HG03139 (cell line): Measurements from ENCODE around the gene TSPAN2.

Source experiments
- ATAC-seq: cut with Tn5 transposase; IDR thresholded peaks from one replicate; pipeline ENCODE4 v1.9.1; 2021; ENCODE audit not compliant: unreplicated experiment

The TSPAN2 gene

DNA sequence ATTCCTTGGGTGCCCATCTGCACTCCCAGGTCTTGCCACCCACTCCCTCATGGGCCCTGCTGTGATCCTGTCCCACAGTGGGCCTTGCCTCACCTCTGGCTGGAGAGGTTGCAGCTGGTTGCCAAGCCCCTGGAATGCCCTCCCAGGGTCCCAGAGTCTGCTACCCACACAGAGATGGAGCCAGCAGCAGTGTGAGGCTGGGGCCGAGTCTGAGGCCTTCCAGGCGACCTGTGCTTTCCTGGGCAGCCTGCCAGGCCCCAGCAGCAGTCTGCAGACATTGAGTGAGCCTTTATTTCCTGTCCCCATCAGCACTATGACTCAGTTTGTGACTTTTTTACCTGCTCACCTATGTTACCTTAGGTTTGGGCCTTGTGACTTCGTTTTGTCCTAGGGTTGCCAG, 25.0 kb upstream of the TSPAN2 start:
- no peak for ATAC-seq

- ATAC-seq: no peak
Observed at GRCh38 chr1:115113766-115114165, 24.5 kb upstream of the TSPAN2 start.

DNA sequence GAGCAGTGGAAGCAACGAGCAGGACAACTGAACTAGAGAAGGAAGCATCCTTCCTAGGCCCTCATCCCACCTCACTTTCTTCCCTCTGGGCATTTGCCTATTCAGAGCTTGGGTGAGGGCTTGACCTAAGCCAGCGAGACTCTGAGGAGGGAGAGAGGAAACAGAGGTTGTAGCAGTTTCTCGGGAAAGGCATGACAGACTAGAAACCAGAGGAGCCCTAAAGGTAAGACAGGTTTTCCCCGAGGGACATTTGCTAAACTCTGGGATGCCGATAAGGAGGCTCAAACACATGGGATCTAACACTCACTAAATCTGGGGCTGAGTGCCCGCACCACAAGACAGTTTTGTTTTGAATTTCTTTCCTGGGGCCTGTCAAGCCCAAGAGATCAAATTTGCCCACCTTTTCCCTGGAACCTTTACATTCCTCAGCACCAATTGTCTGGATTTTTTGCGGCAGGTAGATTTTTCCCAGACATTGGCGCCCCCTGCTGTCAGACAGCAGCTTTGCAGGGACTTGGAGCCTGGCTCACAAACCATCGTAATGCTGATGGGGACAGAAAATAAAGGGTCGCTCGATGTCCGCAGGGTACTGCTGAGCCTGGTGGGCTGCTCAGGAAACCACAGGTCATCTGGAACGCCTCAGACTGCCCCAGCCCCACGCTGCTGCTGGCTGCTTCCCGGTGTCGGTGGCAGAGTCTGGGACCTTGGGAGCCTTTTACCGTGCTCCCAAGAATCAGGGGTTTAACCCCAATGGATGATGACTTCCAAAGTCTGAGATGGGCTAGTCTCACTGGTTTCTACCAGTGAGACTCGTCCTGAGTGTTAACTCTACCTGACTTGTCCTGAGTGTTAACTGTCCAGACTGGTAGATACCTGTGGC, 23.4 kb upstream of the TSPAN2 start:
- ATAC-seq: no peak

- ATAC-seq: no peak
Observed at GRCh38 chr1:115107516-115108260, 18.4 kb upstream of the TSPAN2 start.

DNA sequence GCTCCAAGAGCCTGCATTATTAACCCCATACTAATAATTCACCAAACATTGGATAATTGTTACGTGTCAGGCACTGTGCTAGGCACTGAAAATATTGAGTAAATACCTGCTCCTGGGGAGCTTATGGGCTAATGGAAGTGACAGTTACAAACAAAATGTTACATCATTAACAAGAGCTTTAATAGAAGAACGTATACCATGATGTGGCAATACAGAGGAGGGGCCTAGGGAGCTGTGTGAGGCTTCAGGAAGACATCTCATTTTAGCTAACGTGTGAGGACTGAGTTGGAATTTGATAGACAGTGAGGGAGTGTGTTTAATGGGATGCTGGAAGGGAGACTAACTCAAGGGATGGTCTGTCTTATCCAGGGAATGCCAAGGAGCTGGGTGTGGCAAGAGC, 16.5 kb upstream of the TSPAN2 start:
- ATAC-seq: no peak

DNA sequence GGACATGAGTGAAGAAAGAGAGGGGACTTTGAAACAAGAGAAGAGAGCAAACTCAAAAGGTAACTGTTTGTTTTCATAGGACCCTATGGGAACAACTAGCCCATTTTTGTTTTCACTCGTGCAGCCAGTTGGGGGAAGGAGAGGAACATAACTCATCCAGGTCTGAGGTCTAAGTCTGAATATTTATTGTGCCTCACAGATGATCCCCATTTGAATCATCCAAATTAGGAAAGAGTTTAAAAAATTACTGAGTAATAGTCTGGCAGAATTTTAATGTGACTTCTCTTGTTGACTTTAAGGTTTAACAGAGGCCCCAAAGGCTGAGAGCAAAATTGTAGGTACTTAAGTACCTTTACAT, 10.4 kb upstream of the TSPAN2 start:
- ATAC-seq: peak; percentile 11

DNA sequence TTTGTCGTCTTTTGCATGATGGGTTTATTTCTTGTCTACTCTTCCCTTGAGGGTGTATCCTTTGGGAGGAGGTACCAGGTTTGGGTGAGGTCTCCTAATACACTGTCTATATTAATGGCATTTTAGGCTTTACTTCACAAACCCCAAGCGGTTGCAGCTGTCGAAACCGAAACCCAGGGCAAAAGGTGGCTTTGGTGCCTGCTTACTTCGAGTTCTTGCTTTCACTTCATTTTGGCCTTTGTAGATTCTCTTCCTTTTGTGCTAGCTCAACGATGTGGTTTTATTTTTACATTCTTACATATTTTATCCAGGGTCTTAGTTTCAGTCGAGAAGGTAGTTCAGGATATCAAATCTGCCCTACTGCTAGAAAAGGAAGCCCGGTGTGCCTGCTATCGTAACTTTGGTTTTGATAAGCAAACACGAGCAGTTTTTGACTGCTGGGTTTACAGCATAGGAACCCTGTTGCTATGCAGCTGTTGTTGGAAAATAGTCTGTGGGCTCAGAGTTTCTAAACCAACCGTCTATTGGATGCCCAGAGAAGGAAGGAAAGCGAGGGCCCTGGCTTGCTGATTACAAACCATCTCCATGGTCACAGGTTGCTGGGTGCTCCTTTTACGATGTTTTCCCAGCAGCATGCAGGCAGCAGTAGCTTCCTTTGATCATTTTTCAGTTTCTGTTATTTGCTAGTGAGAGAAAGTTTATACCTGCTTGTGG, 9.8 kb upstream of the TSPAN2 start:
- peak; percentile 94 for ATAC-seq

DNA sequence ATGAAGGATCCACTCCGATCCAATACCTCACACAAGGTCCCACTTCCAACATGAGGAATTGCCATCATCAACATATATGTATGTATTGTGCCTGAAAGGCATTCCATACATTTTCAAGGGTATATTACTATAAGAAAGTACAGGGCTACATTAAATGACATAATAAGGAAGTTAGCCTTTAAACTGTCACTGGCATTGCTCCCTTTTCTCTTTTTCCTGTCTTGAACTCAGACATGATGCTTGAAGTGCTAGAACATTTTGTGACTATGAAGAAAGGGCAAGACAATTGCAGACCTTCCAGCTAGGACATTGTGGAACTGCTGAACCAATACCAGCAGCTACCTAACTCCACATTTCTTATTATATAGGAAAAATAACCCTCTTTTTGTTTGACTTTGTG, 2.9 kb upstream of the TSPAN2 start:
- no peak for ATAC-seq

GRCh38 chr1:115091572-115091971, 2.3 kb upstream of the TSPAN2 start:
- no peak for ATAC-seq

- no peak for ATAC-seq
Observed at GRCh38 chr1:115090956-115091355, 1.7 kb upstream of the TSPAN2 start.

DNA sequence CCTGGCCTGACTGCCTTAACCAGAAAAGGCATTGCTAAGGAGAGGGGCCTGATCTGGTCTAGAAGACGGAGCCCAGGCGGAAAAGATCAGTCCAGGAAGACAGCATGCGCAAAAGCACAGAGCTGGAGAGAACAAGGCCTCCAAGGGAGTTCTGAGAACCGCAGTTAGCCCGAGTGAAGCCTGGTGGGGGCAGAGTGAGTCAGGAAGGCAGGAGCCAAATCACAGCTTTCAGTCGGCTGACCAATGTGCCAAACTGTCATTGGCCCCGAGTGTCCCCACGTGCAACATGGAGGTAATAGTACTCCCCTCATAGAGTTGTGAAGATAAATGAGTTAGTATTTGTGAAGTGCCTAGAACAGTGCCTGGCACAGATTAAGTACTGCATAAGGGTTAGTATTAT, 1.2 kb upstream of the TSPAN2 start:
- no peak for ATAC-seq

GRCh38 chr1:115090186-115090490, 835 bp upstream of the TSPAN2 start:
- no peak for ATAC-seq

DNA sequence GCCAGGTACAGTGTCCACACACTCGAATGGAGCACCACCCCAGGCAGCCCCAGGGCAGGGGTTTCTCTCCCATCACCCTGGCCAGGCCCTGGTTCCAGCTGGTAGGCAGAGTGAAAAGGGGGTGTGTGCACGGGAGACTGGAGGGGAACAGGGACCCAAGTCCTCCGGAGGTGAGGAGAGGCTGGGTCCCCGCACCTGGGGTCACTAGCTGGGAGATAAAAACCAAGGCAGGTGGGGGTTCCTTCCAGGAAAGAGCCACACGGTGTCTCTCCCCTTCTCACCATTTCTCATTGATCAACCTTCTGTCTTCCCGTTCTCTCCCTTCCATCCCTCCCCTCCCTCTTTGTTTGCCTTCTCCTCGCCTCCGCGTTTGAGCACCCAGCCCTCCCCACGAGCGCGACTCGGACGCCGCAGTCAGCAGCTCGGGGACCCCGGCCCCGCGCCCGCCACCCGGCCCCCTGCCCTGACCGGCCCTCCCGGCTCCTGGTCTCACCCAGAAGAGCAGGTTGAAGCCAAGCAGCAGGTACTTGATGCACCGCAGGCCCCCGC, 358 bp downstream of the TSPAN2 start:
- ATAC-seq: no peak

DNA sequence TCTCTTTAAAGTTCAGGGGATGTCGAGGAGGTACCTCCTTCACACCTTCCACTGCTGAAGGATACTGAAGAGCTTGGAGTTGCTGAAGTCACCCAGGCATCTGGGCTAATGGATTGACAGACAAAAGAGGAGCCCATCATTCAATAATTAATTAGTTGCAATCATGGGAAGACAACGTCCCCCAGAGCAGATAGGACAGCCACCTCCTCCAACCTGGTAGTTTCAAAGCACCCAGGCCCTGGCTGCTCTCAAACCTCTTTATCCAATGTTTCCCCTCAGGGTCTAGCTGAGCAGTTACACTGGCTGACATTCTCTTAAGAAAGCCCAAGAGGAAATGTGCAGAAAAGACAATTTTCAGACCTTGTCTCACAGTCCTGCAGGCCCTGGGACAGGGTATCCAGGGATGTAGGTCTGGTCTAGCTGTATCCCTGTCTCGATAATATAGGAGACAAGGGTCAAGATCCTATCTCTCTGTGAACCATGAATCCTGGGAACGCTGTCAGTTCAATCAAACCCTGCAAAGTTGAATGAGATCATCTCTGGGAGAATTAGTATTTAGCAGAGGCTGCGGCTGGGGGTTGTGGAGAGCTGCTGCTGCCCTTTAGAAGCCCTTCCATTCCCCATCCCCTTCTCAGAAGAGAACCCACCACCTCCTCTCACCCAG, 1.1 kb downstream of the TSPAN2 start:
- ATAC-seq: no peak

DNA sequence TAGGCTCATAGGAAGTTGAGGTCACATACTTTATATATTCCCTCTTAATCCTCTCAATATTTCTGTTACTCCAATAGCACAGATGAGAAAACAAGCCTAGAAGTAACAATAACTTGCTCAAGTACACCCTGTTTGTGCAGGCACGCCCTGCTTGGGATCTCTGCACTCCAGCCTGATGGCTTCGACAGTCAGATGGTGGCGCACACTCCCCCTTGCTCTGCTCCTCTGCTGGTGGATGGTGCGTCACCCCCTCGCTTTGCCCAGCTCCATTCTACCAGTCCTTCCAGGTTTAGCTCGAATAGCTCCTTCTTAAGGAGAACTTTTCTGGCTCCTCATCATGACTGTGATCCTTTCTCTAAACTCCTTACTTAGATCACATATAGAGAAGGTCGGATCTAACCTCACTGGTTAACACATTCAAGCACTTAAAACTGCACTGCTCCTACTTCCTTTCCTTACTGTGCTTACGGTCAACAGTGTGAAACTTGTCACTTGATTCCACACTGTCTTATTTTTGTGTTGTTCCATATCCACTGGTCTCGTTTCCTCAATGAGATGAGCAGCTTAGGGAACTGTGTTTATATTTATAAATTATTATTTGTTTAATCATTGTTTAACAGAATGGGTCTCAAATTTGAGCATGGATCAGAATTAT, 3.0 kb downstream of the TSPAN2 start:
- no peak for ATAC-seq

- ATAC-seq: no peak
Observed at GRCh38 chr1:115084902-115085511, 4.3 kb downstream of the TSPAN2 start.

GRCh38 chr1:115082949-115083348, 6.4 kb downstream of the TSPAN2 start:
- no peak for ATAC-seq

DNA sequence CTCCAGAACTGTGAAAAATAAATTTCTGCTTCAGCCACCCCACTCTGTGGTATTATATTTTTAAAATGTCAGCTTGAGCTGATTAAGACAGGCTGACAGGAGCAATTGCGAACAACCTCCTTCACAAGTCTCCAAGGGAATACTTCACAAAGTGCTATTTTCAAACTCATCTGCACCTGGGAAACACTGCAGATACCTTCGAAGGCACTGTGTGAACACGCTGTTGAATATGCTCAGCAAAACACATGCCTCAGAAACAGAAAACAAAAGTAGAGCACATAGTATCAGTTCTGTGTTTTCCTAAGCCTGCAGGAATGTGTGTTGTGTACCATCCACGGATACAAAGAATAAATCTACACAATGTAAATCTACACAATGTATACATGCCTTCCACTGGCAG, 10.6 kb downstream of the TSPAN2 start:
- no peak for ATAC-seq

DNA sequence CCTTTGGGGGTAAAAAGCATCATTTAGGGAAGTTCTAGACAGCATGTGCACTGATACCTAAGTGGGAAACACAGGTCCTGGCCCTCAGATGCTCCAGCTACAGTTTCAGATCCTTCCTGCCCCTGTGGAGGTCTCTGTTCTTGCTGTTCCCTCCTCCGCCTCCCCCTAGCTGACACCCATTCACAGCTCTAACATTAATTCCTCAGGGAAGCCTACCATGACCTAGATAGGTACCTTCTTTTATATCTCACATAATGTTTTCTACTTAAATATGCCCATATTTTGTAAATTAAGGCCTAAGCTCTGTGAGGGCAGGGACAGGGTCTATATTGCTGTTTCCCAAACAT, 11.3 kb downstream of the TSPAN2 start:
- ATAC-seq: no peak

DNA sequence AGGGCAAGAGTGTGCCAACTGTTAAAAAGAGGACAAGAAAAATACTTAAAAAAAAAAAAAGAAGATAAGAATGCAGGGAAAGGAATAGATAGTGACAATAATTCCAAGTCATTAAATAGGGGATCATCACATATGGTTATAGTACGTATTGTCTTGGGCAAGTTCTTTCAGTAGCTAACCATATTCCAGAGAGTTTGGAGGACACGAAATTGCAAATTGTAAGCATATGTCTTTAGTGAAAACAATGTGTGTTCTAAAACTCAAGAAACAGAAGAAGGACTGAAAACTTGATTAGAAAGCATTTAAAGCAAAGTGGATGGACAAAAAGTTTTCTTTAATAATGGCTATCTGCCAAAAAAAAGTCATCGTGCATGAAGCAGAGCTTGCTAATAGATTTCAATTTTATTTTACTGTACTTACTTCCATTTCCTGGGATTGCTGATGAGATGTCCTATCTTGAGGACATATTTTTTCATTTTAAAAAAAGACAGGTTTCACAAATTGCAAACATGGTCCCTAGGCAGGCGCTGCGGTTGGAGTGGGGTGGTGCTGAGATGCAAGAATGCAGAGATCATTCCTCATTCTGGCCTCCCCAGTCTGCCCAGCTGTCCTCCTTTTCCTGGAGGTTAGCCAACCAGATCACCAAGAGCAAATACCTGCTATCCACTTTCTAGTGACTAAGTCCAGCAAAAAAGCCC, 11.9 kb downstream of the TSPAN2 start:
- ATAC-seq: no peak
